HG02798 (cell line): Measurements from ENCODE around the gene PRKG1.

Source experiments
- ATAC-seq: cut with Tn5 transposase; IDR thresholded peaks from one replicate; pipeline ENCODE4 v1.9.1; 2021; ENCODE audit warnings: mild to moderate bottlenecking; ENCODE audit not compliant: unreplicated experiment, poor library complexity

The PRKG1 gene

DNA sequence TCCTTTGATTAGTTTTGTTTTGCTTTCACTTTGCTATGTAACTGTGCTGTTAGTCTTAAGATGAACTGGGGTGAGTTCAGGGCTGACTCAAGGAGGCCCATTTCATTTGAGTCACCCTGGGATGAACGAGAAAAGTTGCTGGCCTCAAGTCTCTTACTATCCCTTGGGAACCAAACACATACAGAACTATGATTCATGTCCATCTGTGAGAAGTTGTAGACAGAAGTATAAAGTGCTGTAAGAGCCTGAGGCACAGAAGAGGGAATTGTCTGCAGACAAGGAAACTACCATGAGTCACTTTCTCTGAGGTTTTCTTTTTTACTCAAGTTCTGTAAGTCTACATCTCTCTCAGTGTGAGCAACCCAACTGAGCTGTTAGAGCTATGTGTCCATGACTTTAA lies 805.0 kb downstream of the PRKG1 start:
- ATAC-seq = peak; percentile 91

DNA sequence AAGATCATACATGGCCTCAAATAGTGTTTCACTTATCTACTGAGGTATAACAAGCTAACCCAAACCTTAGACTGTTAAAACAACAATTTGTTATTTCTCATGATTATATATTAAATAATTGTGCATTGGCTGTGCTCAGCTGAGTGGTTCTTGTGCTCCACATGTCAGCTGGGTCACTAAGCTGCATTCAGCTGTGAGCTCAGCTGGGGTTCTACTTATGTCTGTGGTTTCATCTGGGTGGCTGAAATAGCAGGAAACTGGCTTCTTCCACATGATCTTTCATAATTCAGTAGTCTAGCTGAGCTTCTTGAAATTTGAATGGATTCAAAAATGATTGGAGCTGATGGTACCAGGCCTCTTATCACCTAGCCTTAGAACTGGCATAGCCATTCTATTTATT lies 806.9 kb downstream of the PRKG1 start:
- ATAC-seq = no peak

- no peak for ATAC-seq
Observed at GRCh38 chr10:51886438-51887068, 812.3 kb downstream of the PRKG1 start.

- ATAC-seq = no peak
Observed at GRCh38 chr10:51888263-51888662, 814.0 kb downstream of the PRKG1 start.

DNA sequence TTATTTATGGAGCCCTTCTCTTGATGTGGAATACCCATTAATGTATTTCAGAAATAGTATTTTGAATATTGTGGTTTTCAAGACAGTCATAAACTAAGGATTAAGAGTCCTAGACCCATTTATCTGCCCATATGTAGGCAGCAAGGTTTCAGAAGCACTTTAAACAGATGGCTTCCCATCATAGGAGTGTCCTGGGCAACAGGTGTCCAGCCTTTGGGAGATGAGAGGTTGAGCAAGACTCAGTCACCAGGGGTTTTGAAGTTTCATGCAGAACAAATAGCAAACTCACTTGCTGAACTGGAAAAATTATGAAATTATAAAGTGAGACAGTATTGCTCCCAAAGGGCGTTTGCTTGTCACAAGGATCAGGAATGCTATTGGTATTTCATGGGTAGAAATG lies 818.0 kb downstream of the PRKG1 start:
- ATAC-seq = no peak

GRCh38 chr10:51892965-51893658 lies 818.8 kb downstream of the PRKG1 start:
- ATAC-seq = peak; percentile 90

DNA sequence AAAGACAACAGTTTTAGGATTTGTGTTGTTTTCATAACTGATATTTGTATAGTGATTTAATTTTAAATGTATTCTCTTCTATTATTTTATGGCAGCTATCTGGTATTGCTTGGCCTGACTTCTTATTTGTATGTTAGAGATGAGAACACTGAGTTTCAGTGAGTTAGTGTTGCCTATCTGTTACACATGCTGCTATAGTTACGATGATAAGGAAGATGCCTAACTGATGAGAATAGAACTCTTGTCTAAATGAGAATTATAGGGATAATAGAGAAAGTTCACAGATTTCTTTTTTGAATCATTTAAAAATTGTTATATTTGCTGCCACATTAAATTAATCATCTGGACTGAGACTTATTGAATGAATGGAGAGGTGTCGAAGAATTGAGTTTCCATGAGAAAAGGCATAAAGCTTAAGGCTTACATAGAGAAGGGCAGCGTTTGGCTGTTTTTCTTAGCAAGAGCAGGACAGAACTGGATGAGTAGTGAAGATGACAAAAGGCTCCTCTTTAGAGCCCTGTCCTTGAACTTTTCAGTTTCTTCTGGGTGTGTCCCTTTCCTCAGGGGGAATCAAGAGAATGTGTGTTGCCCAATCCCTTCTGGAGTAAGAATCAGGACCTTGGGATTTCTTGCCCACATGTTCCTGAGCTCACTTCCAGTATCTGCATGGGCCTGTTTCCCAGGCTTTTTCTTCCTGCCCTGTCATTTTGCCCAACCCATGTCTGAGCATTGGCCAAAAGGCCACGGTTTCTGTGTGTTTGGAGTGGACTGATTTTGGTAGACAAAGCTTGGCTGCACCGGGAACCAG lies 820.7 kb downstream of the PRKG1 start:
- no peak for ATAC-seq

DNA sequence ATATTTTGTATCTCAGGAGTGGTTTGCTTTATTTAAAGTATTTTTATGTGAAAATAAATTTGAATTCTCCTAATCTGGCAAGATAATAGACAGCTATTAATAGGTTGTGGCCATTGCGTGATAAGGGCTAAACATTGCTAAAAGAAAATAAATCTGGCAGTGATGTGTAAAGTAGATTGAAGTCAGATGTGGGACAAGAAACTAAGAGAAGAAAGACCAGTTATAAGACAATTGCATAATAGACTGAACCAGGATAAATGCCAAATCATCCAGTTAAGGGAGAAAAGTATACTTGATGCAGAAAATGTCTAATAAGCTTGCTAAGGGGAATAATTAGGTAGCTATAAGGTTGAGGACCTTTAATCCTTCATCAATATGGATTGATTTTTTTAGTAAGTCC lies 822.6 kb downstream of the PRKG1 start:
- no peak for ATAC-seq

DNA sequence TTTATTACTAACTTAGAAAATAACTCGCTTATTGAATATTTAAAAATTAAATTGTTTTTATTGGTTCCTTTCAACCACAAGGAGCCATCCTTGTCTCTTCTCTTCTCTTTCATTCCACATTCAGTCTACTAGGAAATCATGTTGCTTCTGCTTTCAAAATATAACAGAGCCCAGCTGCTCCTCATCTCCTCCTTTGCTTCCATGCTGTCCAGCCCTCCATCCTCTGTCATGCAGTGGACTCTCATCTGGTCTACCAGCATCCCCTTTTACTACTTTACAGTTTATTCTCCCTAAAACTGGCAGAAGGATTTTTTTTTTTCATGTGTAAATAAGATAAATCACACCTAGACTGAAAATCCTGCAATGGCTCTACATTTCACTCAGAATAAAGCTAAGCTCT lies 823.3 kb downstream of the PRKG1 start:
- ATAC-seq = no peak

- no peak for ATAC-seq
Observed at GRCh38 chr10:51900180-51900579, 825.9 kb downstream of the PRKG1 start.

GRCh38 chr10:51903675-51904074 lies 829.4 kb downstream of the PRKG1 start:
- no peak for ATAC-seq

DNA sequence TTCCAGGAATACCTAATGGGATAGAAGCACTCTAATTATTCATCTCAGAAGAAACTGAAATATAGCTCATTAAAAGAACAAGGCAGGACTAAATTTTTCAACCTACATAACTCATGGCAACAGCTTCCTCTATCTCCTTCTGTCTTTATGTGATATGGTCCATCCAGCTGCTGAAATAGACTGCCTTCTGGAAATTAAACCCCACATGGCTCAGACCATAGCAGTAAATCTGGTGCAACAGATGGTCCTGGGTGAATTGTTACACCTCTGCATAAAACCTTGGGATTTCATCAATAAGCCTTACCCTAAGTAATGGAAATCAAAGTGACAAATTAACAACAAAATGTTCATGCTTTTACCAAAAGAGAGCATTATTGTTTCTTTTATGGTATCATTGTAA lies 830.7 kb downstream of the PRKG1 start:
- ATAC-seq = no peak

DNA sequence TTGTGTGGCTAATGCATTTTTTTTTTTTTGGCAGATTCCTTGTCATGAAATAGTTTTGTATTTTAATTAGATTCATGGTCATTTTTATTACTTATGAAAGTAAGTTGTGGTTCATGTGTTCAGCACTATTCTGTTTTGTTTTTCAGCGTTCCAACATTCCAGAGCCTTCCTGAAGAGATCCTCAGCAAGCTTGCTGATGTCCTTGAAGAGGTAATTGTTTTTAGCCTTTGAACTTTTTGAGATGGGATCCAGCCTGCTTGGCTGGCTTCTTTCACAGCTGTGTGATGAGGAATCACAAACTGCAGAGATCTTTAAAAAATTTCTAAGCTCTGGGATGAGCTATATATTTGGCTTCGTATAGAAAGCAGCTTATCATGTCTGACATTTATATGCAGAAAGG lies 833.1 kb downstream of the PRKG1 start:
- no peak for ATAC-seq

DNA sequence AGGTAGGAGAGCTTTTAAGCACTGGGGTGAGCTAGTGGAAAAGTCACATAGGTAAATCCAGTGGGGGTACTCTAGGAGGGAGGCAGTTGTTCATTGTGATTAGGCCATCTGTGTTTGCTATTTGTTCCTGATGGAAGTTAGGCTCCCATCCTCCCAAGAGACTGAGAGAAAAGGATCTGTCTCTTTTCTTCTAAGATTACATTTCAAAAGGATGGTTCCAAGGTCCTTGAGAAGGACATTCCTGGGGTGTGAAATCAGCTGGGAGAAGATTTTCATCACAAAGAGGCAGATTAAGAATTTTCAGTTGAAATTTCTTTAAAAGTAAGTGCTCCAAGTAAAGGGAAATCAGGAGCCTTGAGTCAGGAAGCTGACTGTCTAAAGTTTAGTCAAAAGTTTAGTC lies 835.9 kb downstream of the PRKG1 start:
- no peak for ATAC-seq

DNA sequence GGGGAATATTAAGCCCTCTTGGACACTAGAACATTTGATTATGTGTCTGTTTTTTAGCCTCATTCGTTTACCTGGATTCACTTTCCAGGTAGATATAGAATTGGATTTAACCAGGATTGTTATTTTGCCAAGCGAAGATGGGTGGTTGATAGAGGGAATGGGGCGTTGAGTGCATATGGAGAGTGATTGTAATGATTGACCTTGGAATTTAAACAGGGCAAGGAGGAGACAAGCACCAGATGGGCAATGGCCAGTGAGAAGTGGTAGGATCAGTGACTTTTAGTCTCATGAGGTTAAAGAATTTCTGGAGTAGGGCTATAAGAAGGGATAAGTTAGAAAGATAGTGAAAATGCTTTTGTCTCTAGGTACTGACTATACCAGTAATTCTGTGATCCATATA lies 836.3 kb downstream of the PRKG1 start:
- no peak for ATAC-seq

- ATAC-seq = no peak
Observed at GRCh38 chr10:51911723-51912122, 837.4 kb downstream of the PRKG1 start.

DNA sequence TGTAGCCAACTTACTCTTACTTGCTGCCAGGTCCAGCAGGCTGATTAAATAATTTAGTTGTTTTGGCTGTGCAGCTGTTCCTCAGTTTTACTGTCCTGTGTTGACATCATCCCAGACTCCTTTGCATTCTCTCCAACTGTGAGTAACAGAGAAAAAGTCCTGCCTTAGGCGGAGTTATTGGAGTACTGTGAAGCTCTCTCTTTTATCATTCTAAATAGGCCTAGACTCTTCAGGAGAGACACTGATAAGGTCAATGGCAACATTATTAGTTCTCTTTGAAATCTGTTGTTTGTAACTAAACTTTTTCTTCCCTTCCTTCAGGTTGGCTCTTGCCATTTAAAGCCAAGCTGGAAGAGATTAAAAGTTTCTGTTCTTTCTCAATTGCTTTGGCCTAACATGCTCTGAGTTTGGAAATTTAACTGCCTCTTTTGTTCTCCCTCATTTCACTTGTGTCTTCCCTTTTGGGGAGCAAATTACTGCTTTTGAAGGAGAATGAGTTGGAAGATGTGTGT lies 840.8 kb downstream of the PRKG1 start:
- ATAC-seq = no peak

GRCh38 chr10:51918440-51918839 lies 844.2 kb downstream of the PRKG1 start:
- no peak for ATAC-seq

- peak; percentile 52 for ATAC-seq
Observed at GRCh38 chr10:51918884-51919325, 844.6 kb downstream of the PRKG1 start.

GRCh38 chr10:51920672-51921071 lies 846.4 kb downstream of the PRKG1 start:
- ATAC-seq = no peak

DNA sequence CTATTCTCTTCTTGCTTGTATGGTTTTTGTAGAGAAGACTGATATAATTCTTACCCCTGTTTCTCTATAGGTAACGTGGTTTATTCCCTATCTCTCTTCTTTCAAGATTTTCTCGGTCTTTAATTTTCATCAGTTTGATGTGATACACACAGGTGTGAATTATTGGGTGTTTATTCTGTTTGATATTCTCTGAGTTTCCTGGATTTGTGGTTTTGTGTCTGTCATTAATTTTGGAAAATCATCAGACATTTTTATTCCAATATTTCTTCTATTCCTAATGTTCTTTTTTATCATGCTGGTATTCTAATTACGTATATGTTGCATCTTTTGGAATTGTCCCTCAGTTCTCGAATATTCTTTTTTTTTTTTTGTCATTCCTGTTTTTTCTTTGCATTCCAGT lies 850.1 kb downstream of the PRKG1 start:
- ATAC-seq = no peak
